Inferior parietal cortex (tissue), 1 donor: ENCODE data around the gene REST.
A peak's percentile ranks its signal among the peaks of the same experiment; 100 is the strongest.
"Not testable (repeated sequence)": the region's sequence is repeated elsewhere in the genome, so short reads cannot be mapped to it uniquely, and the experiment has no call there.

ENCODE experiments used
- DNase-seq: peaks from one replicate; pipeline ENCODE4 v3.0.0-alpha.2; 2016; ENCODE audit errors: extremely low spot score

REST gene

GRCh38 chr4:56907489-56908205 is at the start of gene REST:
Gene REST (plus strand): TSS chr4:56907900. CDS start chr4:56910639, 2,739 bp downstream.
- peak; percentile 52 for DNase-seq

- DNase-seq = no peak
Measured at GRCh38 chr4:56859841-56860240, 47.9 kb upstream of the REST start.

GRCh38 chr4:56860781-56861180 is 46.9 kb upstream of the REST start:
- no peak for DNase-seq

GRCh38 chr4:56861360-56861759 is 46.3 kb upstream of the REST start:
- no peak for DNase-seq

- DNase-seq = no peak
Measured at GRCh38 chr4:56863441-56864139, 44.1 kb upstream of the REST start.

GRCh38 chr4:56870946-56871345 is 36.8 kb upstream of the REST start:
- DNase-seq = no peak

- peak; percentile 25 for DNase-seq
Measured at GRCh38 chr4:56871371-56871866, 36.3 kb upstream of the REST start.

GRCh38 chr4:56874166-56874565 is 33.5 kb upstream of the REST start:
- no peak for DNase-seq

GRCh38 chr4:56874923-56875322 is 32.8 kb upstream of the REST start:
- DNase-seq = no peak

- DNase-seq = no peak
Measured at GRCh38 chr4:56876264-56876663, 31.4 kb upstream of the REST start.

GRCh38 chr4:56879996-56880395 is 27.7 kb upstream of the REST start:
- DNase-seq = no peak

GRCh38 chr4:56880572-56880971 is 27.1 kb upstream of the REST start:
- no peak for DNase-seq

GRCh38 chr4:56884511-56884910 is 23.2 kb upstream of the REST start:
- not testable (repeated sequence) for DNase-seq

- no peak for DNase-seq
Measured at GRCh38 chr4:56892691-56893090, 15.0 kb upstream of the REST start.

GRCh38 chr4:56897842-56898241 is 9.9 kb upstream of the REST start:
- DNase-seq = not testable (repeated sequence)

- DNase-seq = not testable (repeated sequence)
Measured at GRCh38 chr4:56900186-56900585, 7.5 kb upstream of the REST start.

- DNase-seq = no peak
Measured at GRCh38 chr4:56902703-56903102, 5.0 kb upstream of the REST start.

GRCh38 chr4:56905796-56906195 is 1.9 kb upstream of the REST start:
- no peak for DNase-seq

GRCh38 chr4:56906489-56907393 is 959 bp upstream of the REST start:
- DNase-seq = no peak

- DNase-seq = no peak
Measured at GRCh38 chr4:56908206-56909085, 746 bp downstream of the REST start.
